HL-60 (cell line): Measurements from ENCODE around the gene CYP27A1.

Experiments used
- CTCF ChIP-seq: IDR thresholded peaks from one replicate; pipeline ENCODE4 v1.5.1; 2011; ENCODE audit warnings: low read length, control low read depth, inconsistent platforms; ENCODE audit not compliant: insufficient read depth
- POLR2AphosphoS5 ChIP-seq: IDR thresholded peaks from 2 replicates; pipeline ENCODE4 v1.6.1; 2012; ENCODE audit warnings: low read depth
- REST ChIP-seq: IDR thresholded peaks from 2 replicates; pipeline ENCODE4 v1.6.1; 2012; ENCODE audit warnings: low read depth; ENCODE audit not compliant: insufficient replicate concordance

DNA sequence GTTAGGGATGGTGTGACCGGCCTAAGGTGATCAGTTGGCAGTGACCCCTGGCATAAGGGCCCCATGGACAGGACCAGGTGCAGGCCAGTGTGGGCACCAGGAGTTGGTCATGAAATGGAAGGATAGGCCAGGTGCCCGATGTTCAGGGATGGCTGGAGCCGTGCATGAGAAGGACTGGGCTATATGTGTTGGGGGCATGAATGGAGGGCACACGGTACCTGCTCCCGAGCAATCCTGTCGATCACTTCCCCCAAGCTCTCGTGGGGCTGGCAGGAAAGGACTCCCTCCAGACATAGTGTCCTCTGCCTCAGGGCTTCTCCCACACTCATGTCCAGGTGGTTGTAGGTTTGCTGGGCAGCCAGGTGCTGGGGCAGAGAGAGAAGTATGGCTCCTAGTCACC is 42.1 kb downstream of the CYP27A1 start:
- TF ChIP-seq CTCF (no peak), POLR2AphosphoS5 (no peak), REST (no peak)
